Measurements from ENCODE around the gene SLC38A9. TPM values are rescaled to one million over a fixed set of nuclear protein-coding genes. Genes with fewer than 3 reads are reported as not detected.
A peak's percentile ranks its signal among the peaks of the same experiment; 100 is the strongest.

Gene SLC38A9
- total RNA-seq, 1 experiment from 2014 or later = 20.1 TPM

- CTCF ChIA-PET = interaction anchor here (0.5 to 2.6 kb wide), 34 partner anchors 9 to 1109 kb away, joined by 3 to 20 read pairs (median 4); no protein-coding TSS in a partner anchor
- intact Hi-C loops (cut with micrococcal nuclease) = loop anchor here (1.0 to 5.0 kb wide), 4 partner anchors 231 to 504 kb away; no protein-coding TSS in a partner anchor
- no peaks in the 10 kb centered on the region for H3K9me3 Mint-ChIP-seq (ENCODE audit: unreplicated experiment)
- no TSS peak for BruUV-seq (replicated peaks)
- no peak overlapping the region for H3K4me3 Mint-ChIP-seq (ENCODE audit: unreplicated experiment)
- no peaks in the 10 kb centered on the region for H3K27me3 Mint-ChIP-seq (ENCODE audit: insufficient read depth, unreplicated experiment)
- TF ChIP-seq CTCF (IDR thresholded peaks at IDR 0.05; ENCODE audit: unreplicated experiment) = peak; percentile 61
- POLR2A ChIA-PET = interaction anchor here (0.6 to 1.3 kb wide), 5 partner anchors 13 to 286 kb away, joined by 3 to 4 read pairs (median 3); no protein-coding TSS in a partner anchor
- no peak overlapping the region for H3K27ac Mint-ChIP-seq (ENCODE audit: low read depth, unreplicated experiment)
- H3K4me1 Mint-ChIP-seq (ENCODE audit: insufficient read depth, unreplicated experiment) = no peaks in the 10 kb centered on the region
- H3K36me3 Mint-ChIP-seq (ENCODE audit: insufficient read depth, unreplicated experiment) = peaks cover 12% of the 10 kb centered on the region
- peak; percentile 56 for DNase-seq (ENCODE audit: unreplicated experiment)
Measured at GRCh38 chr5:55691265-55692105, 20.6 kb downstream of the SLC38A9 start.

GRCh38 chr5:55682071-55682470 is 30.1 kb downstream of the SLC38A9 start:
- DNase-seq (ENCODE audit: unreplicated experiment) = no peak
- no peak for TF ChIP-seq CTCF (IDR thresholded peaks at IDR 0.05; ENCODE audit: unreplicated experiment)
- CTCF ChIA-PET = interaction anchor here (1.5 kb wide), 1 partner anchor 10 kb away, joined by 6 read pairs; no protein-coding TSS in a partner anchor
- BruUV-seq (replicated peaks) = no TSS peak
- Mint-ChIP-seq H3K36me3 (ENCODE audit: insufficient read depth, unreplicated experiment) (no peaks in the 10 kb centered on the region), H3K27me3 (ENCODE audit: insufficient read depth, unreplicated experiment) (no peaks in the 10 kb centered on the region), H3K9me3 (ENCODE audit: unreplicated experiment) (no peaks in the 10 kb centered on the region), H3K27ac (ENCODE audit: low read depth, unreplicated experiment) (no peak overlapping the region), H3K4me1 (ENCODE audit: insufficient read depth, unreplicated experiment) (peaks cover 7% of the 10 kb centered on the region), H3K4me3 (ENCODE audit: unreplicated experiment) (no peak overlapping the region)
- POLR2A ChIA-PET = no interaction called here
- intact Hi-C loops (cut with micrococcal nuclease) = loop anchor here (10.0 kb wide), 1 partner anchor 147 kb away; the partner anchor contains the start of gene PLPP1

- ChIA-PET POLR2A (no interaction called here), CTCF (no interaction called here)
- intact Hi-C loops (cut with micrococcal nuclease) = loop anchor here (10.0 kb wide), 1 partner anchor 146 kb away; the partner anchor contains the start of gene PLPP1
- no peak for TF ChIP-seq CTCF (IDR thresholded peaks at IDR 0.05; ENCODE audit: unreplicated experiment)
- Mint-ChIP-seq H3K27me3 (ENCODE audit: insufficient read depth, unreplicated experiment) (no peaks in the 10 kb centered on the region), H3K4me3 (ENCODE audit: unreplicated experiment) (no peak overlapping the region), H3K4me1 (ENCODE audit: insufficient read depth, unreplicated experiment) (peaks cover 7% of the 10 kb centered on the region), H3K27ac (ENCODE audit: low read depth, unreplicated experiment) (no peak overlapping the region), H3K36me3 (ENCODE audit: insufficient read depth, unreplicated experiment) (no peaks in the 10 kb centered on the region), H3K9me3 (ENCODE audit: unreplicated experiment) (no peaks in the 10 kb centered on the region)
- DNase-seq (ENCODE audit: unreplicated experiment) = no peak
- BruUV-seq (replicated peaks) = no TSS peak
Measured at GRCh38 chr5:55681301-55681700, 30.8 kb downstream of the SLC38A9 start.

GRCh38 chr5:55680353-55680752 is 31.8 kb downstream of the SLC38A9 start:
- TF ChIP-seq CTCF (IDR thresholded peaks at IDR 0.05; ENCODE audit: unreplicated experiment) = no peak
- Mint-ChIP-seq H3K27me3 (ENCODE audit: insufficient read depth, unreplicated experiment) (no peaks in the 10 kb centered on the region), H3K9me3 (ENCODE audit: unreplicated experiment) (no peaks in the 10 kb centered on the region), H3K36me3 (ENCODE audit: insufficient read depth, unreplicated experiment) (no peaks in the 10 kb centered on the region), H3K27ac (ENCODE audit: low read depth, unreplicated experiment) (peak overlapping the region; percentile 64), H3K4me3 (ENCODE audit: unreplicated experiment) (no peak overlapping the region), H3K4me1 (ENCODE audit: insufficient read depth, unreplicated experiment) (peaks cover 13% of the 10 kb centered on the region)
- no peak for DNase-seq (ENCODE audit: unreplicated experiment)
- intact Hi-C loops (cut with micrococcal nuclease) = loop anchor here (10.0 kb wide), 1 partner anchor 146 kb away; the partner anchor contains the start of gene PLPP1
- BruUV-seq (replicated peaks) = no TSS peak
- CTCF ChIA-PET = interaction anchor here (0.6 kb wide), 2 partner anchors 85 to 833 kb away, joined by 3 read pairs; no protein-coding TSS in a partner anchor
- POLR2A ChIA-PET = interaction anchor here (0.6 to 0.7 kb wide), 3 partner anchors 171 to 373 kb away, joined by 3 read pairs; partner anchors contain the start of genes DHX29, IL31RA and MTREX
